Stimulated activated CD8-positive, alpha-beta memory T cell treated with anti-CD3 and anti-CD28 coated beads, Interleukin-4, amount 100 ng/mL, for 24 hours (primary cell): ENCODE results near the gene CDH4.

Source experiments
- DNase-seq: peaks from one replicate; pipeline ENCODE4 v3.0.0-alpha.2; 2020; ENCODE audit warnings: low read depth

CDH4 gene

DNA sequence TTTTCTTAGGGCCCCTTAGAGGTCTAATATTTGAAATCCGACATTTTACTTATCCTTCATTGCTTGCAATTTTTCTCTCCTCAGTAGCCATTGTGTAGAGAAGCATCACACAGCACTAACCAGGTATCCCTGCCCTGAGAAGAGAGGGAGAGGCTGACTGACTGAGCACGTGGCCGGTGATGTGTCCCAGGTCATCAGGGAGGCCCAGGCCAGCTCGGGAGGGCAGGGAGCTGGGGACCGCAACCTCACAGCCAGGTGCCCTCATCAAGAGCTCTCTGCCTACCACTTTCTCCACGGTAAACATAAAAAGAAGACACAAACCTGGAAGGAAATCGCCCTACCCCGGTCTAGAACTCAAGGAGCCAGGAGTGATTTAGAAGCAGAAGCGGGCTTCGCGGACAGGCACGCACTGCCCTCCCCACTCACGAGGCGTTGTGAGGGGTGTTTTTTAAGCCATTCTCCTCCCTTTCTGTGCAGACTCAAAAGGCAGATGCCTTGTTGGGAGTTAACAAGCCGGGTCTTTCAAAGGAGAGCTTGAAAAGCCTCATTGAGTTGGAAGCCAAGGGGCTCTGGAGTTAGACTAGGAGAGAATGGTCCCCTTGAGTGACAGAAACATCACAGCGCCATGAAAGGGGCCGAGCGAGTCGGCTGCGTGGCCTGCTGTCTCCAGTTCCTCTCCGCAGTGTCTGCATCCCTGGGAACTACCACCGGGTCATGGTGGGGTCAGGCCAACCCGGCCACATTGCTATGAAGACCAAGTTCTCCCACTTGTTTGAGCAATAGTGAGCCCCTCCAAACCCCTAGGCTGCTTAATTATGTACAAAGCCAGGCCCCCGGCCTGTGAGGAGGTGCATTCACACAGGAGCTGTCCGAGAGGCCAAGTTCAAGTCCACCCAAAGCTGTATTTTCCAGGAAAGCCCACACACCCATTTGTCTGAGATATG is 285.4 kb downstream of the CDH4 start:
- no peak for DNase-seq

DNA sequence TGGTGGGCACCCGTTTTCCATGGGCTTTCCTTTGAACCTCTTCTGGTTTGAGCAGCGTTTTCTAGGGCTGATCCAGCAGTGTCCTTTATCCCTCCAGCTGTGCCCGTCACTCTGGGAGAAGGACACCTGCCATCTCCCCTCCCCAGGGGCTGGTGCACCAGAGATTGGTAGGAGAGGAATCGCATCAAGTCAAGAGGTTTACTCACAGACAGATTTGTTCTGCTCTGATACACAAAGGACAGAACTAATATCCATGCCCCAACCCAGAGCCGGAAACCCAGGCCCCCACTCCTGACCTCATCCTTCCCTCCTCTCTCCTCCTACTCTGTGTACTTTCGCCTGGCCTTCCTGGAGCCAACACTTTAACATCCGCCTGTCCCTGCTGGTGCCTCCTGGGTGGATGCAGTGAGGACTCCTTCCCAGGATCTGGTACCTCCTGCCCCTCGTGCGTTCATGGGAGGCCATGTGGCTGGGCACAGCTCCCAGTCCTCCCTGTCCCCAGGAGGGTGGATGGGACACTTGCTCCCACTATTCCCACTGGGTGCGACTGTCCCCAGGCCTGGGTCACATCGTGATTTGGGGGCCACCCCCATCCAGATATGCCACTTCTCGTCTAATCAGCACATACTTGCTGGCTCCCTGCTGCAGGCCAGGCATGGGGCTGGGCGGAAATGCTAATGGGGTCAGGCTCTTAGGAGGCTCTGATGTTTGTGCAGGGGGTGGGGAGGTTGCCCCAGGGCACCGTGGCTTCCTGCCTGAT is 286.3 kb downstream of the CDH4 start:
- no peak for DNase-seq

DNA sequence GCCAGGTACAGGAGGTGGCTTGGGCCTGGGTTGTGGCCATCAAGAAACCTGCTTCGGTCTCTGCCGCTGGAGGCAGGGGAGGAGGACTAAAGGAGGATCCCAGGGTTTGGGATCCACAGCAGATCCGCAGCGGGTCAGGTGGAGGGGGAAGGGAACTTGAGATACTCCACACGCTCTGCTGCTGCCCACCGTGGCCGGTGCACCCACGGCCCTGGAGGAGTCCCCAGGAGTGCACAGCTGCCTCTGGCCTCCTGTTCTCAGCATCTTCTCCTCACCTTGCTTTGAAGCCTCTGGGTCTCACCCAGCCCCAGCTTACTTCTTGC is 286.8 kb downstream of the CDH4 start:
- no peak for DNase-seq

DNA sequence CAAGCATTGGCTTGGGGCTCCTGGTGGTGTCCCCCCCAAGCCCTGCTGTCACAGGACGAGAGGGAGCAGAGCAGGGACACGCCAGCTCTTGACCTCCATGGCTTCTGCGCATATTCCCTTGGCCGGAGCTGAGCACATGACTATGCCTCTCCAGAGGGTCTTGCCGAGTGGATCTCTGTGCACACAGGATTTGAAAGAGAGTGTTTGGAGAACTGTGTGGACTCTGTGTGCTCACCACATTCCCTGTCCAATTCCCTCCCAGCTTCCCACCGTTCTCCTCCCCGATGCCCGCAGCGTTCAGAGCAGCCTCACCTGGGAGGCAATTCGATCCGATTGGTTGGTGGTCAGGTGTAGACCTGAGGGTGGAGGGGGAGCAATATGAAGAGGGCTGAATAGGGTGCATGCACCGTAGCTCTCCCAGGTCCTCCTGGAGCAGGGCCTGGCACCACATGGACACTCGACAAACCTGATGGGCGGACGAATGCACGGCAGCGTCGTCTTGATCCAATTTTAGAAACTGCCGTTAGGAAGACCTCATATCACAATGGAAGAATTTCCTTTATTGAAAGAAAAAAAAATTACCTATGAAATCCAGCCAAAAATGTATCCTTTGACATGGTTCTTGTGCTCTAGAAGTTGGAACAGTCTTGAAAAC is 287.8 kb downstream of the CDH4 start:
- no peak for DNase-seq

DNA sequence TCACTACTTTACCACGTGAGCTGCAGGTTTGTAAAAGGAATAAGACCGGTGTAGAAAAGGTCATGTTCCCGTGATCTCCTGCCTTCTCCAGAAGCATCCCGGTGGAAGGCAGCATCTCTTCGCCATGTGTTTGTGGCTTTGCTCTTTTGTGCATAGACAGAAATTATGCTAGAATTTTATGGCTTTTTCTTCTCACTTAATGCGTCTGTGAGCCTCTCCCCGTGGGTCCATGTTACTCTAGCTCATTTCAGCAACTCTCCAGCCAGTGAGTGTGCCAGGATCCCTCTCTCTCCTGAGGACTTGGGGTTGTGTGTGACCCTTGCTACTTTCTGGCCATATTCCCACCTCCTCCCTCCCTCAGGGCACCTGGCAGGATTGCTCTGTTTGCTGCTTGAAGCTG is 289.5 kb downstream of the CDH4 start:
- DNase-seq = no peak

DNA sequence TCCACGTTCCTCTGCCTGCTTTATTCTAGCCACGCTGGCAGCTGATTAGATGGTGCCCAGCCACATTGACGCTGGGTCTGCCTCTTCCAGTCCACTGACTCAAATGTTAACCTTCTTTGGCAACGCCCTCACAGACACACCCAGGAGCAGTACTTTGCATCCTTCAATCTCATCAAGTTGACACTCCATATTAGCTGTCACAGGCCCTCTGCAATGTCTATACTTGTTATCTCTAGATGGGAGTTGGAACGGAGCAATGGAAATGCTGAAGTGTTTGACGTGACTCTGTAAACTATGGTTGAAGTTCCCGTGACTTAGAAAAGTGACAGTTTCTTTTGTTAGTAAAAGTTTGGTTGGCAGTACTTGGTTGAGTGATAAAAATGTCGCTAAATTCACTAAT is 291.0 kb downstream of the CDH4 start:
- no peak for DNase-seq

DNA sequence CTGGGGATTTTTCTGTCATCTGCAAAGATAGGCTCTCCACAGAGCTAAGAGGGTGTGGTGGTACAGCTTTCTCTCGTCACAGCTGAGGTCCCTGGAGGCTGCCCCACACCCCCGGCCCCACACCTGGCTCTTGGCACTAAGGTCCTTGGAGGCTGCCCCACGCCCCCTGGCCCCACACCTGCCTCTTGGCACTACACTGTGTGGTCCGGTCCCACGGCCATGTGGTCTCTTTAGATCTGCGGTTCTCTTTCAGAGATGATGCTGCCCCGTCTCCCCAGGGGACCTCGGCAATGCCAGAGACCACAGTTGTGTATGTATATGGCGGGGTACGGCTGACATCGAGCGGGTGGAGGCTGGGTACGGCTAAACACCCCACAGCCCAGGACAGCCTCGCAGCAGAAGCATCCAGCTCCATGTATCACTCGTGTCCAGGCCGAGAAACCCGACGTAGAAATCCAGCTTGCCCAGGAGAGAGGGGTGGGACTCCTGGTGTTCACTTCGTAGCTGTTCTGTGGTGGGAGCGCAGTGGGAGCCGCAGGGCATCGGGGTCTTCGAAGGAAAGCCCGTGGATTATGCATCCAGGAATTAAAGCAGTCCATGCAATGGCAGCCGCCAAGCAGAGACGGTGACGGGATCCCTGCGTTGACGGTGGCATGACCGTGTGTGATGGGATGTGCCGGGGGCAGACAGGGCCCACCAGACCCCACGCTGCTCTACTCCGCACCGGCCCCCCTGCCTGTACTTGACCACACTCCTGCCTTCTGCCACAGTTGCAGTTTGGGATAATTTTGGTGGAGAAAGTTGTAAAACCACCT is 292.1 kb downstream of the CDH4 start:
- no peak for DNase-seq

DNA sequence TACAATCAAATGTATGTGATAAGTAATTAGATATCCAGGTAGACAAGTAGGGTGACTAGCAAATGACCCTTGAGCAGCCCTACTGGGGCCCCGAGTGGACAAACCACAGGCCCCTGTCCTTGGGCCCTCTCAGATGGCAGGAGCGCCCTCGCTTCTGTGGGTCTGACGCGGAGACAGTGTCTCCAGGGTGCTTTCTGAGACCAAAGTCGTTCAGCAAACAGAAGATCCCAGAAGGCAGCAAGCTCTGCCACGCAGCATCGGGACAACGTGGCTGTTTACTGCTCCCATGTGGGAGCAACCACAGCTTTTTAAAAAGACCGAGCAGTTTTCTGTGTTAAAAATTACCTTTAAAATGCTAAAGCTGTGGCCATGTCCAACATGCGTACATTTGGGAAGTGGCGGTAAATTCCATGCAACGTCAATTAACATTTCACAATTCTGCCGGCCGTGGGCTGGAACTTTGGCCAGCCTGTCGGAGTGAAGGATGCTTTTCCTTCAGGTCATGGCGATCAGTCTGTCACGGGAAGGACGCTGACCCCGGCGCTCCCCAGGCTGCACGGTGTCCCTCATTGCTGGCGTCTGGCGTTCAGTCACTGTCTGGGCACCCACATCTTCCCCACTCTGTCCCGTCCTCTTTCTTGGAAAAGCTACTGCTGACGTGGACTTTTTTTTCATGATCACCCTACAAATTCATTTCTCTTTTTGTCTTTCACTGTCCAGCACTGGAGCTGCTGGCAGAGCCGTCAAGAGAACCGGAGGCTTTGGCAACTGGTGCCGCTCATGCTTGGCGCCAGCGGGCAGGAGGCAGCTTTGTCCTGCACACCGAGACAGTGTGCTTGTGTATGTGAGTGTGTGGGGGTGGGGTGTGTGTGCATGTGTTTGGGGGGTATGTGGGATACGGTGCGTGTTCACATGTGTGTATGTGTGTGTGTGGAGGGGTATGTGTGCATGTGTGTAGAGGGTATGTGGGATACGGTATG is 293.1 kb downstream of the CDH4 start:
- no peak for DNase-seq

DNA sequence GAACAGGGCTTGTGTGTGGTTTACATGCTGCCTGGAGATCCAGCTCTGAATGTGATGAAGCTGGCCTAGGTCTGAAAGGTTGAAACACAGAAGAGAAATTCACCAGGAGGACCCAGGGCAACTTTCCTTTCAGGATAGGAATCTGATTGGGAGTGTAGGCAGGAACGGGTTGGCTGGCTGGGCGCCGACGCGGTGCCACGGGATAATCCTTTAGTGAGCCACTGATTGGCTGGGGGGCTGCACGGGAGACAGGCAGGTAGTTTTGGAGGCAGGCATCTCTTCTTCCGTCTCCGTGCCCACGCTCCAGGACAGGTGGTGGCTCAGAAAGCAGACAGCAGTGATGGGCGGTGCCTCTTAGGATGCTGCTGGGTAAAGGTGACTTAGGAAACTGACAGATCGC is 294.6 kb downstream of the CDH4 start:
- DNase-seq = no peak

DNA sequence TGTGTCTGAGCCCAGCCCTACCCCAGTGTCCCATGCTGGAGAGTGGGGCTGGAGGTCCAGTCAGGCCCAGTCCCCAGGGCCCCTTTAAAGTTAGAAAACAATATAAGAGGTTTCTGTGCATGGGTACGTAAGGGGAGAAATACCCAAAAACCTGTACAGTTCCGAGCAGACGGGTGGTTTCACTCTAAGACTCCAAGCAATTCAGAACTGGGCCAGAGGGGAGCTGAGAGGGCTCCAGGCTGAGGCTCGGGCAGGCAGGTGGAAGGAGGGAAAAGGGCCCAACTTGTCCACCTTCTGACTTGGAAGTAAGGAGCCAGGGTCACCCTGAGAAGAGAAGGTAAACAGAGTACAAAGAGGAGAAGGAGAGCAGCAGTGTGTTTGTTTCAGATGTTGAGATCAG is 296.0 kb downstream of the CDH4 start:
- no peak for DNase-seq

DNA sequence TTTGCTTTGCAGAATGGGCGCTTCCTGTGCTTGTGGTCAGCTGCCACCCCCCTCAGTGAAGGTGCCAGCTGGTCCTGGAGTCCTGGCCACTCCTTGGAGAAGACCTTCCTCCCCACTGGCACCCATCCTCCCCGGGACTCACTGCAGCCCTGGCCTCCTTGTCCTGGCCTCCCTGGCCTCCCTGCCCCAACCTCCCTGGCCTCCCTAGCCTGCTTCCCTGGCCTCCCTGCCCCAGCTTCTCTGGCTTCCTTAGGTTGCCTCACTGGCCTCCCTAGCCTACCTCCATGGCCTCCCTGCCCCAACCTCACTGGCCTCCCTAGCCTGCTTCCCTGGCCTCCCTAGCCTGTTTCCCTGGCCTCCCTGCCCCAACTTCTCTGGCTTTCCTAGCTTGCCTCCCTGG is 297.8 kb downstream of the CDH4 start:
- DNase-seq = no peak

DNA sequence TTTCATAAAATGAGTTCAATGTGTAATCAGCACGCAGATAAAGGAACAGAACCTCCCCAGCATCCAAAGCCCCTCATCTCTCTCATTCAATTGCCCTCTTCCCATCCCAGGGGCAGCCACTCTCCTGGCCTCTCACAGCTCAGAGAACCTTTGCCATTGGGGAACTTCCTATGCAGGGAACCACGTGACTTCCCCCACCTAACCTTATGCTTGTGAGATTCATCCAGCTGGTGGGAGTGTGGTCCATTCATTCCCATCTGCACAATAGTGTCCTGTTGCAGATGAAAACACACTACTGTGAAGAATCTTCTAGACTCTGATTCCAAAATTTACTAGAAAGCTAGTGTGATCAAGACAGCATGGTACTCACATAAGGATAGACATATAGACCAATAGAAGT is 299.3 kb downstream of the CDH4 start:
- DNase-seq = no peak

DNA sequence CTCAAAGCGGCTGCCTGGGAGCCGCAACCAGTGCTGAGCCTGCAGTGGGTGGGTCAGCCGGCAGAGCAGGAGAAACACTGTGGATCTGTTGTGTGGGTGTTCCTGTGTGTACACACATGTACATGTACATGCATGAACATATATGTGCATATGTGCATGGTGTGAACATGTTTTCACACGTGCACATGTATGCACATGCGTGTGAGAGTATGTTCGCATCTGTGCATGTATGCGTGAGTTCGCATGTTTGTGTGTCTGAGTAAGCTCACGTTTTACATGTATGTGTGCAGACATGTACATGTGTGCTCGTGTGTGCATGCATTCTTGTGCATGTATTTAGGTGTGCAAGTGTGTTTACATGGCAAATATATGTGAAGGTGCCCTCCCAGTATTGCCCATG is 302.6 kb downstream of the CDH4 start:
- DNase-seq = no peak

DNA sequence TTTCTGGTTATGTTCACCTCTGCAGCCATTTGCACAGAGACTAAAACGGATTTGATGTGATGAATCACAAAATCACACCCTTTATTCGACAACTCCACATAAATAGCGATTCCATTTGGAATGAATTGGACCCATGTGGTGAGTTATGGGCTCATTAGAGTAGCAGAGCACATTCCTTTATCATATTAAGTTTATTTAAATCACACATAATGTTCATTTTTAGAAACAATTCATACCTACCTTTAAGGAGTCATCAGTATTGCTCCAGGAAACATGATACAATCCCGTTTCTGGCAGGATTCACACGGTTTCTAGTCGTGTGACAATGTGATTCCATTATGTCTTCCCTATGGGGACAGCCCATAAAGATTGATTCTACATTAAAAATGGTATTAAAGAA is 303.5 kb downstream of the CDH4 start:
- no peak for DNase-seq

DNA sequence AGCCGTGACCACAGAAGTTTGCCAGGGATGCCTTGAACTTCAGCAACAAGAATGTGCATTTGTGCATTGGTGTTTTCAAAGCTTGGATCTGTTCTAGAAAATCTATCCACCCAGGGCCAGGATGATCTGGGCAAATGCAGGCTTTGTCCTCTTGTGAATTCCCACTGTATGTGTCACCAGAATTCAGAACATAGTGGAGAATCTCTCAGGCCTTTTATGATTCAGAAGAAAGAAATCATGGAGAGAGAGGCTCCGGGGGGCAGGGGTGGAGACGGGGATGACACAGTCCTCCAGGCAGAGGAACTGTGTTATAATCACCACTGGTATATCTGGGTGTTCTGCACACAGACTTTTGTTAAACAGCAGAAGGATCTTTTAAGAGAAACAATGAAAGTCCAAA is 304.1 kb downstream of the CDH4 start:
- DNase-seq = no peak

DNA sequence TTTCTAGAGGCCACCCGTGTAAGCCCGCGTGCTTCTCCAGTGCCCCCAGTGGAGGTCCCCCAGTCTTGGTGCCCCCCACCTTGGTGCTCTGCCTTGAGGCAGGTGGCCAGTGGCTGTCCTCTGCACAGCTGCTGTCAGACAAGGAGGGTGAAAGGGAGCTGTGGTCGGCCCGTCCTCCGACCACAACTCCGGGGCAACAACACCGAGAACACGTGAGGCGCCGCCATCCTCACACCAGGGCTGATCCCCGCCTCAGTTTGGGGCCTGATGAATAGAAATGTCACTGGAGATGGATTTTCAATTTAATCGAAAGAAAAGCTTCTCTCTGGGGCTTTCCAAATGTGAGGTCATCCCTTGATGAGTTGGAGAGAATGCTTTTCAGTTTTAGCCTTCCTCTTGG is 304.6 kb downstream of the CDH4 start:
- no peak for DNase-seq

DNA sequence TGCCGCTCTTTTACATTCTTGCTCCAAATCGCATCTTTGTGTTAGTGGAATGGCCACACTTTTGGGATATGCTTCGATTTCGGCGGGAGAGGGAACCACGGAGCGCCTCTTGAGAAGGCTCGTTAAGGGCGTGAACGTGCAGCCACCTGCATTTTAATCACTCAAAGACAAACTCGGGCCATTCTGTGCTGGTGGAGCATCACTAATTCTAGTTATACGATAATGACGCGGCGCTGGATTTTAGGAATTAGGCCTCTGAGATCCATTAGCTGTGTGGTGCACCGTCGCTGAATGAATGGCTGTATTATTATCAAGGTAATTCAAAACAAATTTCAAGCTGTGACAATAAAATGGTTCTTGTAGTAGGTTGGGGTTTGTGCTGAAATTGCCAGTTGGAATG is 305.6 kb downstream of the CDH4 start:
- no peak for DNase-seq

DNA sequence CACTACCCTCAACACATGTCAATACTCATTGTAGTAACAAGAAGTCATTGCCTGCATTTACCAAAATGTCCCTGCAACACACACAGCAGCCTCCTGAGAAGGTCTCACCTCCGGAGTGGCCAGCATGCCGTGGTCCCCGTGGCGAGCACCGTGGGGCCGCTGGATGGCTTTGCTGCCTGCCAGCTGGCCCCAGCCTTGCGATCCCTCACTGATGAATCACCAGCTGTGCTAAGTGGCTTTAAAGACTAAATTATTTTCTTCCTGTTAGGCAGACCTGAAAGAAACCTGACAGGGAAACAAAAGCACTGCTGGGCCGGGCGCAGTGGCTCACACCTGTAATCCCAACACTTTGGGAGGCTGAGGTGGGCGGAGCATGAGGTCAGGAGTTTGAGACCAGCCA is 306.7 kb downstream of the CDH4 start:
- no peak for DNase-seq

DNA sequence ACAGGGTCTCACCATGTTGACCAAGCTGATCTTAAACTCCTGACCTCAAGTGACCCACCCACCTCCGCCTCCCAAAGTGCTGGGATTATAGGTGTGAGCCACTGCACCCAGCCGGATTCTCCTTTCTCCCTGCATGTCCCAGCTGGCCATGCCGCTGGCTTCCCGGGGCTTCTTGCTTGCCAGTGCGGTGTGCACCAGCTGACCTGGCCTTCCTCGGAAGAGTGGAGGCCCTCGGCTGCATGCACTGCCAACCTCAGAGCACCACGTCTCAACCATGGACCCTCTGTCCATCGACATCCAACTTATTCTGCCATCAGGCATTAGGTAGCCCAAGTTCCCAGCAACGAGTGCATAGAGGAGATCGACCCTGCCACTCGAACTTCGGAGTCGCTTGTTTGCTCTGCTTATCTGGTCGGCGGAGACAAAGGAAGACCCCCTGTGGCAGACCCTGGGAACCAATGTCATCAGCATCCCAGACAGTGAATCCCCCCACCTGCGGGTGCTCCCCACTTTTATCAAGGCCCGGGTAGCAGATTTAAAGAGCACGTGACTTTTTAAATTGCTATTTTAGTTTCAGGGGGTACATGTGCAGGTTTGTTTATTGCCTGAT is 307.8 kb downstream of the CDH4 start:
- DNase-seq = no peak

DNA sequence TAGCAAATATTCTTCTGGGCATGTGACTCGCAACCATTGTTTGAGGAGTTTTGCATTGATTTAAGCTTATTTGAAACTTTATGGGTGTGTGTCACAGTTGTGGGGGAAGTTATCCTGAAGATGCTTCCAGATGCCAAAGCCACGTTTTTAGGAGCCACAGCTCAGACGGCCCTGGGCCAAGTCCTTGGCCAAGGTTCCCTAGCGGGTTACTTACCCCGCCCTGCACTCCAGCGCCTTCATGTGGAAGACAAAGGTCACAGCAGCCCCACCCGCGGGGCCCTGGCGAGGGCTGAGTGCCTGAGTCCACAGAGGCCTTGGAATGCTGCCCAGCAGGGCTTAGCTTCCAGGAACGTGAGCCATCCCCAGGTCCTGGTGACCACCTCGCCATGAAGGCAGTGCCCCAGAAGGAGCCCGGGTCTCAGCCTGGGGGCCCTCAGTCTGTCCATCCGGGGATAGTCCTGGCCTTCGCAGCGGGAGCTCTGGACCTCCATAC is 308.3 kb downstream of the CDH4 start:
- no peak for DNase-seq
